Stimulated activated CD4-positive, alpha-beta T cell treated with anti-CD3 and anti-CD28 coated beads, Interleukin-4, amount 100 ng/mL, for 4 hours (primary cell): Measurements from ENCODE around the gene GABRB1.
"Not testable (repeated sequence)": the region's sequence is repeated elsewhere in the genome, so short reads cannot be mapped to it uniquely, and the experiment has no call there.

Experiments
- DNase-seq, 2 experiments: peaks; one replicate each; pipeline ENCODE4 v3.0.0-alpha.2; 2020

Gene GABRB1

GRCh38 chr4:47217291-47217690 is 185.9 kb downstream of the GABRB1 start:
- DNase-seq = no peak

- no peak for DNase-seq
These were observed 186.5 kb downstream of the GABRB1 start for GRCh38 chr4:47217884-47218283.

DNA sequence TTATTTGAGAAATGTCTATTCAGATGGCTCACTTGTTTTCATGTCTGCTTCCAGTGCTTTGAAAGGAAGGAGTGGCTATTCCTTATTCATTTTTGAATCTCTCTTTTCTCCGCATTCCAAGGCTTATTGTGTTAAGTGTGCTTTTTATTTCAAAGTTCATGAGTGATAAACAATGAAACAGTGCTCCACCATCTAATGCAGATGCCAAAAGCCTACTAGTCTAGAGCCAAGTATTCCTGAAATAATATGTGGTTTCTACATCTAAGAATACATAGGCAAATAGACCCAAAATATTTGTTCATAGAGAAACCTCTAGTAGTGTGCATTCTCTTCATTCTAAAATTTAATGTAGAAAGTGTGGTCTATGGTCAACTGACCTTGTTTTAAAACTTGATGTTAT is 187.3 kb downstream of the GABRB1 start:
- DNase-seq = no peak

DNA sequence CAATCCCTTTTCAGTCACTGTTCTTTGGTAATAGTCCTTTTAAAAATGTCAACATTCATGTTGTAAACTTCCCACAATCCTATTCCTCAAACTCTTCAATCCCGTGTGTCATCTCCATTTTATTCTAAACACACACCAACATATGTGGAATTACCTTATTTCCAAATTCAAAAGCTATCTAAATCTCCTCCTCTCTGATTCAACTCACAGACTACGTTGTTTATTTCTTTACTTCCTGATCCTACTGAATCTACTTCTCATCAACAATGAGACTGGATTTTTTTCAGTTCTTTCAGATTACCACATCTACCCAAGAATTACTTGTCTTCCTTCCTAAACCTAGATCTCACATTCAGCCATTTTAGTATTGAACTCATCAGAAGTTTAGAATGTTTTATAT is 188.2 kb downstream of the GABRB1 start:
- DNase-seq = no peak

DNA sequence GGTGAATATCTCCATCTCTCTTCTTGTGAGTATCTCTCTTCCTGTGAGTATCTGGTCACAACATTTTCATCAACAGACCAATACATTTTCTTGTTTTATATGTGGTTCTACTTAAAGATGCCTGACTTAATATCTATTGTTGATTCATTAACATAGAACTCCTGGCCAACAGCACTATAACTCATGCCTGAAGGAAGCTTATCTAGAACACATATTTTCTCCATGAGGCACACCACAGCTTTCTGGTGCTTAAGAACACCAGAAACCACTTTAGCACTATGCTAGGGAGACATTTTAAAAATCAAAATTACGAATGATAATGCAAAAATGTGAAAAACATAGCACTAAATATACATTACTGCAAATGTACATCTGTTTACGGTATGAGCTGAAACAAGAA is 190.4 kb downstream of the GABRB1 start:
- no peak for DNase-seq

DNA sequence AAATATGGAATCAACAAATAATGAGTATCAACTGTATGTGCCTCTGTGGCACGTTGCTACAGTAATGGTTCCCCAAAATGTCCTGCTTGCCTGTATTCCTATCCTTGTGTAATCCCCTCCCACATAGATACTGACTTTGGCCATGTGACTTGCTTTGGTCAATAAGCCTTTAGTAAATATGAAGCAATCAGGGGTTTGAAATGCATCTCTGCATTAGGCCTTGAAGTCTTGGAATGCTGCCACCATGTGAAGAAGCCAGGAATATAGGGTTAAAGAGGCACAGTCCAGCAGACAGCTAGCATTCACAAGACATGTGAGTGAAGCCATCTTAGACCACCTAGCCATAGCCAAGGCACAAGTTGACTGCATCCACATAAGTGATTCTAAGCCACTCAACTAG is 190.9 kb downstream of the GABRB1 start:
- no peak for DNase-seq

DNA sequence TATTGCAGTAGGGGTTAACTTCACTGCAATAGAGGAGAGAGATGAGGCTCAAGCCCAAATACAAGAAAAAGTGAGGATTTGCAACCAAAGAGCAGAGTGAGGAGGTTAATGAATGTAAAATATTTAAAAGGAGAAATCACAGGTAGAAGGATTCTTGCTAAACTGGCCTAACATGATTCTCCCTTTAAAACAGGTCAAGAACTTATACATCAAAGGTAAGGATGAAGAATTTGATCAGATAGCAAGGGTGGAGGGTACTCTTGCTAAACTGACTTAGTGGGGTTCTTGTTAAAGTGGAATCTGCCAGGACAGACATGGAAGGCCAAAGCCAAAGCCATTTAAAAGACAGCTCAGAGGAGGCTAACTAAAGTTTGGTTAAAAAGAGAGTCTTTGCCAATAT is 193.0 kb downstream of the GABRB1 start:
- no peak for DNase-seq

GRCh38 chr4:47235721-47236120 is 204.4 kb downstream of the GABRB1 start:
- no peak for DNase-seq

DNA sequence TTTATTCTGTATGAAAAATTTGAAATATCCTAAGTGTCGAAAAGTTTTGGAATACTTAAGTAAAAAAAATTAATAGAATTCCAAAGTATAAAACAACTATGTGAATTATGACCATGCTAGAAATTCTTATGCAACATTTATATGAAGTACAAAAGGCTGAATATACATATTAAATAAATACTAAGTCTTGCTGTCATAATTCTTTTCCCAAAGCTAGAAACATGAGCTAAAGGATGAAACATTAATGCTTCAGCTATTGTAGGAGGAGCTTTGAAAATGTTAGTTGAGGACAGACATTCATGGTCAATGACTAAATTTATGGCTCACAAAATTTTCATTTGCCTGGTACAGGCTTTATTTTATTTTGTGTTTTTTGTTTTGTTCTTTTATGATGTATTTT is 207.3 kb downstream of the GABRB1 start:
- DNase-seq = no peak

DNA sequence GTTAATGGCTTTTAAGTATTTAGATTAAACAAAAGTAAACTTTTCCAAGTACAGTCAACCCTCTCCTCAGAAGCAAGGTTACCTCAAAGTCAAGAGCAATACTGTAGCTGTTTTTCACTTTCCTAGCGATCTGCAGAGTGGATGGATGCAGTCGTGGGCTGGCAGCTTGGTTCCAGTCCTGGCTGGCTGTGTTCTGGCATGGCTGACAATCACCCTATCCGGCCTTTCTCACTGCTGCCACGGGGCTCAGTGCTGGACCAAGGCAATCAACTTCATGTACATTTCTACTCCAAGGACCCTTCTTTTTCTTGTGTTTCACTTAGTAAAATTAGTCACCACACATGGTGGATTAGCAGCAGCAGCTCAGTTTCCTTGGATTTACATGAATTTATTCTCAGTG is 208.3 kb downstream of the GABRB1 start:
- no peak for DNase-seq

- no peak for DNase-seq
These were observed 220.2 kb downstream of the GABRB1 start for GRCh38 chr4:47251348-47252135.

DNA sequence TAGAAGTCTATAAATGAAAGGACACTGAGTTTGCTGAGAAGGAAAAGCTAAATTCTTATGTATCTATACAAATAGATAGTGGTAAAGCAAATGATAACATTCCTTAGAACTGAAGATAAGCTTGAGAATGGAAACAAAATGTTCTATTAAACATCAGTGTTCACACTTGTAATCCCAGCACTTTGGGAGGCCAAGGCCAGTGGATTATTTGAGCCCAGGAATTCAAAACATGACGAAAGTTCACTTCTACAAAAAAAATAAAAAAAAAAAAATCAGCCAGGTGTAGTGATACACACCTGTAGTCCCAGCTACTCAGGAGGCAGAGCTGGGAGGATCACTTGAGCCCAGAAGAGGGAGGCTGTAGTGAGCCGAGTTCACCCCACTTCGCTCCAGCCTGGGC is 232.4 kb downstream of the GABRB1 start:
- DNase-seq = no peak

- no peak for DNase-seq
These were observed 239.0 kb downstream of the GABRB1 start for GRCh38 chr4:47270201-47270888.

GRCh38 chr4:47271291-47271690 is 239.9 kb downstream of the GABRB1 start:
- no peak for DNase-seq

DNA sequence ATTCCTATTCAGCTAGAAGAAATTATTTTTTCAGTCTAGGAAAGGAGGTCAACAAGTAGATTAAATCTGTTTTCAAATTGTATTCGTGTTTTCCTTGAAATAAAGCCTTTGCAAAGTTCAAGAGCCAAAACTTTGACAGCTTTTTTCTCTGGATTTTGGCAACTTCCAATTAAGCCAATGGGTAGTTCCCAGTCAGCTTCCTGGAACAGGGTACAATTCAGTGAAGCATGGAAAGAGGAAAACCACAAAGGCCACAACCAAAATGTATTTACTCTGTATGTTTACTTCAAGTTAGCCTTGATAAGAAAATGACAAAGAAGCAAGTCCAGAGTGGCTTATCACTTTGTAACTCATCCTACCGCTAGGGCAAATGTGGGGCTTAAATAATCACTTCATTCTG is 243.5 kb downstream of the GABRB1 start:
- DNase-seq = no peak

GRCh38 chr4:47275595-47275994 is 244.2 kb downstream of the GABRB1 start:
- no peak for DNase-seq

DNA sequence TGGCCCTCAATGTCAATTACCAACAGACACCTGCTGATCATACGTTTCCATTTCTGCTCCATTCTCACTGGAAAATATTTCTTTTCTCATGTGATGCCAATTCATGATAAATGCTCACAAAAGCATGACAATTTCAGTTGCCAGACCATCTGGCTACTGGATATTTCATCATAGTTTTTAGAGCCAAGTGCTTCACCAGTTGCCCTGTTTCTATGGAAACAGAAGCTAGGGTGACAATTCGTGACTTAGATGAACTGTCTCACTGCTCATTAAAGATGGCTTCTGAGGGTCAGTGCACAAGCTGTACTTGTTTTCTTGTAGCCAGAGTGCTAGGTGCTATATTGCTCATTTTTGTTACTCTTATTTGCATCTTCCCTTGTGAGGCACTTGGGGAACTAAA is 247.3 kb downstream of the GABRB1 start:
- no peak for DNase-seq

DNA sequence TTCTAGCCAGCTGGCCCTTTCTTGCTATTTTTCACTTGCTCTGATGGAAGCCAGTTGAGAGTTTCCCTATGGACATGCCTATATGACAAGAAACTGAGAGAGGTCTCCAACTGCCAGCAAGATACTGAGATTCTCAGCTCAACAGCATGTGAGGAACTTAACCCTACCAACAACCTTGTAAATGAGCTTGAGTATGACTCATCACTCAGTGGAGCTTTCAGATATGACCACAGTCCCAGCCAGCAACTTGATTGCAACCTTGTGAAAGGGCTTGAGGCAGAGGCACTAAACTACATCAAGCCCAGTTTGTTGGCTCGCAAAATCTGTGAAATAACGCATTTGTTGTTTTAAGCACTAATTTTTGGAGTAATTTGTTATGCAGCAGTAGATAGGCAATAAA is 256.4 kb downstream of the GABRB1 start:
- DNase-seq = no peak

- no peak for DNase-seq
These were observed 258.4 kb downstream of the GABRB1 start for GRCh38 chr4:47289805-47290204.

GRCh38 chr4:47290873-47291272 is 259.5 kb downstream of the GABRB1 start:
- not testable (repeated sequence) for DNase-seq

GRCh38 chr4:47309165-47309564 is 277.8 kb downstream of the GABRB1 start:
- no peak for DNase-seq

- no peak for DNase-seq
These were observed 280.8 kb downstream of the GABRB1 start for GRCh38 chr4:47312170-47312569.

DNA sequence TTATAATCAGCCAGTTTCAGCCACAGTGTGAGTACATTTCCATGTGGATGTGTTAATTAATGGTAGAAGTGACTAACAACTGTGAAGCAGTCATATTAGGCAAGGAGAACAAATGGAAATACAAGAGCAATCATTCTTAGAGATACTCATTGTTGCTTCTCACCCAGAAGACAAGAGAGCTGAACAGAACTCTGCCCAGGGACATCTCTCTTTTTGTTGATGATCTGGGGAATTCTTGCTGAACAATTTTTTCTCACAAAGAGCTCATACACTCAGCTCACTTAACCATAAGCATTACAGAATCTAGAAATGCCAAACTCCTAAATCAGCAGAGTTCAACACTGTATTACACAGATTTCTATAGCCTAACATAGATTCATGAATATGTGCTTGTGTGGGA is 282.0 kb downstream of the GABRB1 start:
- DNase-seq = no peak

- no peak for DNase-seq
These were observed 284.0 kb downstream of the GABRB1 start for GRCh38 chr4:47315346-47315745.

DNA sequence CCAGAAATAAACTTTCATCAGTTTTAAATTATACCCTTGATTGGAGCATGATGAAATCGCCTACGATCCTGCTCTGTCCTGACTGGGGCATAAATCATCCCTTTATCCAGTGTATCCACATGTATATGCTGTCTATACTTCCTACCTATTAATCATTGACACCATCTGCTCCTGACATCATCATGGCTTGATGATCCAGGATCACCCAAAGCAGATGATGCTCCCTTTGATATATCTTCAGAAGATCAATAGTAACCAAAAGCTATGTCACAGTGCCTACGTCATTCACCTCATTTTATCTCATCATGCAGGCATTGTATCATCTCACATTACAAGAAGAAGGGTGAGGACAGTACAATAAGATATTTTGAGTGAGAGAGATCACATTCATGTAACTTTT is 294.7 kb downstream of the GABRB1 start:
- DNase-seq = no peak
